GM18873 (cell line): ENCODE data around the gene SLC44A1.
"Not testable (repeated sequence)": the region's sequence is repeated elsewhere in the genome, so short reads cannot be mapped to it uniquely, and the experiment has no call there.

Experiments
- ATAC-seq: cut with Tn5 transposase; IDR thresholded peaks from one replicate; pipeline ENCODE4 v1.9.1; 2021; ENCODE audit warnings: mild to moderate bottlenecking, moderate library complexity, moderate number of reproducible peaks; ENCODE audit not compliant: unreplicated experiment, low FRiP score

The SLC44A1 gene

DNA sequence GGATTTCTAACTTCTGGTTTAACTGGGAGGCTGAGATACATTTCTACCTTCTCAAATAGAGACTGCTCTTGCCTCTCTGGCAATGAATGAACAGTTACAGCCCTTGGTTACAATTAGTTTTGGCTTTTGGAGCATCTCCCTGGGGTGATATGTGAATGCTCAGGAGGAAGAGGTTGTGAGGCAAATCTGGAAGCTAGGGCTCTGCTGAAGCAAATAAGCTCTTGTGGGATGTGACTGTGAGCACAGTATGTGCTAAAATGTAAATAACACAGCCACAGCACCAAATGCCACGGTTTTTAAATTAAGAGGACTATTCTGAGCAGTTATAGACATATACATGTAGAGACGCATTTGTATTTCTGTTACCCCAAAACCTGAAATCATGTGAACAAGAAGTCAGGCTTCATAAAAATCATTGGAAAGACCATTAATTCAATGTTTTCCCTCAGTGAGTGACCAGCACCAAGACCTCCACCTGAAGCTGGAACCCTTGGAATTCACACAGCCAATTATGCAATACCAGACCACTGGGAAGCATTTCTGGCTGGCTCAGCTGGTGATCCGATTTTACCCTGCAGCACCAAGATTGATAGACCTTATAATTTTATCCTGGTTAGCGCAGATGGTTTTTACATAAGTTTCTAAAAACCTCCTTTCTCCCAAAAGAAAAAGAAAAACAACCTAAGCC lies 3.0 kb upstream of the SLC44A1 start:
- no peak for ATAC-seq

DNA sequence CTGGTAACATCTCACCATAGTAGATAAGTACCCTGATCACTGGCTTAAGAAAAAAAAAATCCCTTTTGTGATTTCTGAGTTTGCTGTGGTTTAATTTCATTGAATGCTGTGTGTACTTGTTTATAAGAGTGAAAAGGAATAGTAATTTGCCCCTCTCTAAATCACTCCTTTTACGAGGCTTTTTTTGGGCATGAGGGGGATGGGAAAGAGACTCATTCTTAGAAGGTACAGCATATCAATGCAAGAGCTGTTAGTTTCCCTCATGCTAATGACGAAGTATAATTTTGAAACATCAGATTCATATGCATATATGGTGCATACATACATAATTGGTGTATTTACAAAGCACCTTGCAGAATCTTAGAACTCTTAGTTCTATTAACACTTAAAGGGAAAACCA lies 2.4 kb upstream of the SLC44A1 start:
- ATAC-seq = no peak

DNA sequence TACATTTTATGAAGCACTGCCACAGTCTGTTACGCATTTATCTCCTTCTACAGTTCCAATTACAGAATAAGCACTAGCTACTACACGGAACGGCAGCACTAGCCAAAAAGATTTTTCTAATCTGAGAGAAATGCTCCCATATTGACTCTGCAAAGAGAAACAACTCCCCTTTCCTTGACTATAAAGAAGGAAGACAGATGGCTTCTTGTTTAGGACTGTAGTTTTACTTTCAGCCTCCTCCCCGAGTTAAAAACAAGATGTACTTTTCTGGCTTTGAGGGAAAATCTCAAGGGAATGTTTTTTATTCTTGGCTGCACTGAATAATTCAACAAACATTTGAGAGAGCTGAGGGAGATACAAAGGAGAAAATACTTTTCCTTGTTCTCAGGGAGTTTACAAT lies 1.9 kb upstream of the SLC44A1 start:
- ATAC-seq = no peak

DNA sequence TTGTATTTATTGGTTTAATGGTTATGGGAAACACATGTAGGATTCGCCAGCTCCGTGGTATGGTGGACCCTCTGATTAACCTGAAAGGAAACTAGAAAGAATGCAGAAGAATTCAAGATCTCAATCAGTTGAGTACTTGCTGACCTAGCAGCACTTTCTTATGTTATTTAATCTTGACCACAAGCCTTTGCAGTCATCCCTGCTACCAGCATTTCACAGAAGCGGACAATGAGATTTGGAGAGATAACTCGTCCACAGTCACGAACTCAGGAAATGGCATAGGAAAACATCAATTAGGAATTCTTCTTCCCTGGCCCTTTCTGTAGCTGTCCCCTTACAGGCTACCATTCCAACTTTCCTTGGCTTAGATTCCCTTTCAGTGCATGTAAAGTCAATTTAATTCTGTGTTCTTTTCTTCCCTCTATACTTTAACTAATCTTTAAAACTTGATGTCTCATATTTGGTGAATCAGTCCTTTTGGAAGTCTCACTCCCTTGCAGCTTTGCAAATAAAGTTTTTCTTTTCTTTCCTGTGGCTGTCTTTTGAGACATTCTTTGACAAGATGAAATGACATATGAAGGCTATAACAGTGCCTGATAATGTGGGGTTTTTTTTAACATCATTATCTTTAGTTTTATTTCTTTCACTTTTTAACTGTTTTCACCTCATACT lies 1.3 kb upstream of the SLC44A1 start:
- ATAC-seq = no peak

DNA sequence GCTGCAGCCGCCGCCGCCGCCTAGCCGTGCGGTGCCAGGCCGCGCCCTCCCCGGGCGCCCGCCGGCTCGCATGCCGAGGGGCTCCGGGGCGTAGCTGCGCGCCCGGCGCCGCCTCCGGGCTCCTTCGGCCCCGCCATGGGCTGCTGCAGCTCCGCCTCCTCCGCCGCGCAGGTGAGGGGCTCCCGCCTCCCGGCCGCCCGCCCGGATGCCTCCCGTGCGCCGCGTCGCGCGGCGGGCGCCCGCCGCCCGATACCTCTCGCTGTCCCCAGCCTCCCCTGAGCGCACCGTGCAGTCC lies 230 bp downstream of the SLC44A1 start:
- ATAC-seq = peak; percentile 33

DNA sequence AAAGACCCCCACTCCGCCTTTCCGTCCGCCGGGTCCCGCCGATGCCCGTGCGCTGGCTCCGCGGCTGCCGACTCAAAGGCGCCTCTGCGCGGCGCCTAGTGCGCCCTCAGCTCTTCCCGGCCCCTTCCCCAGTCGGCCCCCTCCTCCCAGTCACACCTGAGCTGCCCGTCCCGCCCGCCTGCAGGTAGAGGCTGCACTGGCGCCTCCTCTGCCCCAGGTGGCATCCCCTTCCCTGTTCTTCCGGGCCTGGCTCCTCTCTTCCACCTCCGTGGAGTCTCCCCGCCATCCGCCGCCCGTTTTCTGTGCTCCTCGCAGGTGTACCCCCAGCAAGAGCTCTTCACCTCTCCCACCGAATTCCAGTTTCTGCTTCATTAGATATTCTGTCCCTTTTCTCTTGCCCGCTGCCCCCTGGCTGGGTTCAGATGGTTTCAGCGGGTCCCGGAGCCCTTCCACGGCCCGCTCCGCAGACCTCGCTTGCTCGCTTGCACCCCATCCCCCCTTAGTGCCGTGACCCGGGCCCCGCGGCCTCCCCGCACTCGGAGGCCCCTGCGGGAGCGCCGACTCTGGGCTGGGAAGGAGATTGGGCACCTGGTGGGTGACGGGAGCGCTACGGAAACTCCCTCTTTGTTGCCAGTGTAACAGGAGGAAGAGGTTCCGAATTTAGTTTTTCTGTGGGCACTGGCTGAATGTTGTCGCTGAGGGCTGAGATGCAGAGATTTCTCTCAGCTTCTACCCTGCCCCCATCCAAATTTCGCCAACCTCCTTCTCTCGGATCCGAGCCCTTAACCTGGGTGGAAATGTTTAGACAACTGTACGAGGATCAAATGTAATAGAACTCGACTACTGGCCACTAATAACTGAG lies 809 bp downstream of the SLC44A1 start:
- no peak for ATAC-seq

DNA sequence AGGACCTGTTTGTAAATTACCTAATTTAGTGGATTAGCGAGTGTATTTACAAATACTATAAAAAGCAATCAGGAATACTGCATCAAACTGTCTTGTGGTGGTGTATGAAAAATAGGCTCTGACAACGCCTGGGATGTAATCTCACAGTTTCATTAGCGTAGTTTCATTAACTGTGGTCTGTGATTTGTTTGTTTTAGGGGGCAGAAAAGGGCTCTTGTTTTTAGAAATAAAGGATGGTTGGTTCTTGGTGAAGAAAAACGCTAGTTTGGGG lies 1.4 kb downstream of the SLC44A1 start:
- no peak for ATAC-seq

DNA sequence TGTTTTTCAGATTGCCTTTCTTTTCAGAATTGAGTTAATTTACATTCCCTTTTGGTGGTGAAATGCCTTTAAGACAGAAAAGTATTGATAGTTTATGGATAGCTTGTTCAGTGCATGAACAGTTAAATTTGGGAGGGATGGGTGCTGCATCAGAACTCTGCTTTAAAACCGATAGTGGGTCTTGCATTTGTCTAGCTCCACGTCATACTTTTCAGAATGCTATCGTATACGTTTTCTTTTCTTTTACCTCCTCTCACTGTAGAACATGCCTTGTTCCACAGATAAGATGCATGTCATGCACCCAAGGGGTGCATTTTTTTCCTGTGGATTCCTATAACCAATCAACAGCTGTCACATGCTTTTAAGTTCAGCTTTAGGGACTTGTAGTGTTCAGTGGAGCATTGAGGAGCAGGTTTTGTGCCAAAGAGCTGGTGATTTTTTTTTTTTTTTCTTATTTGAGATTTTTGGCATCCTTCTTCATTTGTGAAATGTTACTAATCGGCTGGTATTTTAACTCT lies 2.3 kb downstream of the SLC44A1 start:
- ATAC-seq = no peak

DNA sequence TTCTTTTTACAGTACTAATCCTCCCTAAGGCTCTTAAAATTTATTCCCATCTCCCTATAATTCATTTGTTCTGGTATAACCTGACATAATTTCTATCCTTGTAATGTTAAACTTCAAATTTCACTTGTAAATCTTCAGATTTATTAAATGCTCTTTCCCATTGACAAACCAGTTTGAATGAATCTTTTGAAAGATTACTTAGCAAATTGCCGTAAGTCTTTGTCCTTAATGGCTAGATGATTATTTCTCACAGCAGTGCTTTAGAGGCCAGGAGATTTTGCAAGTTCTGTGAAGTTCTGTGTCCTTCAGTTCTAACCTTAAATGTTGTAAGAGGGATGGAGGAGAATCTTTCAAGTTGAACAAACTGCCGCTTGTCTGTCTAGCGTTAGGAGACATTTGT lies 4.2 kb downstream of the SLC44A1 start:
- no peak for ATAC-seq

DNA sequence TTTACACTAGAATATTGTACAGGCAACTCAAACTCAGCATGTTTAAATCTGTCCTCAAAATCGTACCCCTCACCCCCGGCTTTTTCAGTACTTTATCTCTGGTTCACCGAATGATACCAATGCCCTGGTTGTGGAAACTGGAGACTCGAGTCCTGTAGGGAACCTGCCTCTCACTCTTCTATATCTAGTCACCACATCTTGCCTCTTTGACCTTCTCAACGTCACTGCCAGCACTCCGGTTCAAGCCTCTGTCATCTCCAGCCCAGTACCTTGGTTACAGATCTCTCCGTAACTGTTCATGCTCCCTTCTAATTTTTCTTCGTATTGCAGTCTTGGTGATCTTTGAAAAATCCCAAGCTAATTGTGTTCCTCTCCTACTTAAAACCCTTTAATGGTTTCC lies 6.7 kb downstream of the SLC44A1 start:
- ATAC-seq = no peak

DNA sequence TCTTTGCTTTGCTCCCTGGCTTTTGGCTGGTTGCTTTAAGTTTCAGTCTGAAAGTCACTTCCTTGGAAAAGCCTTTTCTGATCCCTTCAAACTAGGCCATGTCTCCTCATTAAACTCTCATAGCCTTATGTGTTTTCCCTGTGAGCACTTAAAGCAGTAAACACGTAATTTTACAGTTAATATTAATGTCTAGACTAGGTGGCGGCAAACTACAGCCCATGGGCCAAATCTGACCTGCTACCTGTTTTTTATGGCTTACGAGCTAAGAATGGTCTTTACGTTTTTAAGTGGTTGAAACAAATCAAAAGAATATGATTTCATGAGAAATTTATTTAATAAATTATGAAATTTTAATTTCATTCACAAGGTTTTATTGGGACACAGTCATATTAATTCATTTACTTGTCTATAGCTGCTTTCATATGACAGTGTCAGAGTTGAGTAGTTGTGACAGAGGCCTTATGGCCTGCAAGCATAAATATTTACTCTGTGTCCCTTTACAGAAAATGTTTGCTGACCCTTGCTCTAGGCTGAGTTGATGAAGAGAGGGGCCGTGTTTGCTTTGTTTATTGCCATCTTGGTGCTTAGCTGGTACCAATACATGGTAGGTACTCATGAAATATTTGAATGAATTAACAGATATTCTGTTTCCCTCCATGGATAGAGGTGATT lies 7.4 kb downstream of the SLC44A1 start:
- no peak for ATAC-seq

DNA sequence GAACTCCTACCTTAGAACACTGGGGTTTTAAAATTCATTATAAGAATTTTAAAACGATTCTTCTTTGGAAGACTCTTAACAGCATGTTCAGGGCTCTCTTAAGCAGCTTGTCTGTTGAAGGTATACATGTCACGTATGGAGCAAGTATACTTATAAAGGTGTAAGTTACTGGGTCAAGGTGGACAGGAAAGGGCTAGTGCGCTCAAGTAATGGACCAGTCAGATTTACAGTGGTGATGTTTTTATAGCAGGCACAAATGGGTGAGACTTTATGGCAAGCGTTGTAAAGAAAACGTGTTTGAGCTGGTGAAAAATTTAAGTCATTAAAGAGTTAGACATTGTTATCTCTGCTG lies 7.9 kb downstream of the SLC44A1 start:
- ATAC-seq = no peak

DNA sequence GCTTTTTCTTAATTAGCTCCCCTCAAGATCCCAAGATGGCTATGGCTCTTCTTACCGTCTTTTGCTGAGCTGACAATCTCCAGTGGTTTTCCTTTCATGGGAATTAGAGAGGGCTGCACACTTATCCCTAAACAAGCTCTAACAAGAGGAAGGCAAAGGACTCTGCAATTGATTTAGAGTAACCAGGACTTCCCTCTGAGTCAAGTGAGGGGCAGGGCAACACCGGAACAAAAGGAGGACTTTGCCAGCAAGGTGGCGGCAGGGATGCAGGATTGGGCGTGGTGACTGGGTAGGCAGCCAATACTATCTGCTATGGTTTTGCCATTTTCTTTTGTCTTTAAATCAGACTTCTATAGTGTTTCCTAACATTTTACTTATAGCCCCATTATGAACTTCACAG lies 9.8 kb downstream of the SLC44A1 start:
- no peak for ATAC-seq

DNA sequence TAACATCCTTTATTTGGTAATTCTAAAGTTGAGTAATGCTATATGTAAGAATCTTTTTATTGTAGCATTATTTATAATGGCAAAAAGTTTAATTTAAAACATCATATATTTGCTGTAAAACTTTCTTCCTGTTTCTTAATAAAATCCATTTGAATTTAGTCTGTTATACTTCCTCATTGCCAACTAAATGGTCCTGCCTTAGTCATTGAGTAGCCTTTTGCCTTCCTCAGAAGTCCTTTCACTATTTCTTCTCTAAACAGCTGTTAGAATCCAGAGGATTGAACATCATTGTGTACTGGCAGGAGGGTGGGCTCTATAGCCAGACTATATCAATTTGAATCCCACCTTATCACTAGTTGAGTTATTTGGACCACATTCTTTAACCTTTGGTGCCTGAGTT lies 11.0 kb downstream of the SLC44A1 start:
- no peak for ATAC-seq

DNA sequence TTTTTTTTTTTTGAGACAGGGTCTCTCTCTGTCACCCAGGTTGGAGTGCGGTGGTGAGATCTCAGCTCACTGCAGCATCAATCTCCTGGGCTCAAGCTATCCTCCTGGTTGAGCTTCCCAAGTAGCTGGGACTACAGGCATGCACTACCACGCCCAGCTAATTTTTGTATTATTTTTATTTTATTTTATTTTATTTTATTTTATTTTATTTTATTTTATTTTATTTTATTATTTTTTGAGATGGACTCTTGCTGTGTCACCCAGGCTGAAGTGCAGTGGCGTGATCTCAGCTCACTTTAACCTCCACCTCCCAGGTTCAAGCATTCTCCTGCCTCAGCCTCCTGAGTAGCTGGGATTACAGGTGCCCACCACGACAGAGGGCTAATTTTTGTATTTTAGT lies 12.1 kb downstream of the SLC44A1 start:
- ATAC-seq = not testable (repeated sequence)

DNA sequence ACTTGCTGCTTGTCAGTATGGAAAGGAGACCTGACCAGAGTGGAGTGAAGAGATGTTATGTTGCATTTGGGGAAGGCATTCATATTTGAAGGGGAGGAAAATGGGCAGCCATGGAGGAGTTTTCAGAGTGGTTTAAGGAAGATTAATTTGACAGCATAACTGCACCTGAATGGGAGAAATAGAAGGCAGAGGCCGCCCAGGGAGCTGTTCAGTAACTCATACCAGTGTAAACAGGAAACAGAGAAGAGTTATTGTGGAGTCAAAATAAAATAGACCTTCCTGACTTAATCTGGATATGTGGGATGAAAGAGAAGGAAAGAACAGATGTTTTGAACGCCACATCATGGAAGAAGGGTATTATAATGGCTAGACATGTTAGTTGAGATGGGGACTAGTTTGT lies 13.4 kb downstream of the SLC44A1 start:
- ATAC-seq = no peak

DNA sequence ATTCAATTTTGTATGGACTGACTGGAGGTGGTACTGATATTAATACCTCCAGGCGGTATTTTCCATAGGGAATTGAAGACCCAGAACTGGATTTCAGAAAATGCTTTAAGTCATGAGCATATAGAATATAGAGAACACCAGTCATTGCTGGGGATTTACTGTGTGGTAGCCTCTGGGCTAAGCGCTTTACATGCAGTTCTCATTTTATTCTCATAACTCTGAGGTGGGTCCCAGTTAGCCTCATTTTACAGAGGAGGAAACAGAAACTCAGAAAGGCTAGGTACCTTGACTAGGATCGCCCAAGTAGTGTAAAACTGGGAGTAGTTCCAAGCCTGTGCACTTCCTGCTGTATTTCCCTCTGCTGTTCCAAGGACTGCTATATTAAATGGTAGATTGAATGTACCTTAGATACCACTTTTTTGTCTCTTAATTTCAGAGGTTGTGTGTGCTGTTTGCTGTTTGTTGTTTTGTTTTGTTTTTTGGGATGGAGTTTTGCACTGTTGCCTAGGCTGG lies 13.8 kb downstream of the SLC44A1 start:
- ATAC-seq = no peak

DNA sequence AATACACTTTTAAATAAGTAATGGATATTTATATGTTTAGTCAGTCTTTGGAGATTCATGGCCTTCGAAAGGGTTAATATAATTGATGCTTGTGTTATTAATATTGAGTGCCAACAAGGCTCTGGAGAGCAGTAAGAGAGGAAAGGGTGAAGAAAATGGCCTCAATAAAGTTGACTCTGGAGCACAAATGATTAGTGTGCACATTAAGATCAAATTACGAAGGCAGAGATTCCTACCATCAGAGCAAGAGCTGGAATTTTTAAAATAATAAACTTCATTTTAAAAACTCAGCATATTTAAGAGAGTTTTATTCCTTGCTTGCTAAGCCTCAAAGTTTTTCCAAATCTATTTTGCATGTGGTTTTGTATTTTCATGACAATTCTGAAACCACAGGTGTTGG lies 14.8 kb downstream of the SLC44A1 start:
- no peak for ATAC-seq

DNA sequence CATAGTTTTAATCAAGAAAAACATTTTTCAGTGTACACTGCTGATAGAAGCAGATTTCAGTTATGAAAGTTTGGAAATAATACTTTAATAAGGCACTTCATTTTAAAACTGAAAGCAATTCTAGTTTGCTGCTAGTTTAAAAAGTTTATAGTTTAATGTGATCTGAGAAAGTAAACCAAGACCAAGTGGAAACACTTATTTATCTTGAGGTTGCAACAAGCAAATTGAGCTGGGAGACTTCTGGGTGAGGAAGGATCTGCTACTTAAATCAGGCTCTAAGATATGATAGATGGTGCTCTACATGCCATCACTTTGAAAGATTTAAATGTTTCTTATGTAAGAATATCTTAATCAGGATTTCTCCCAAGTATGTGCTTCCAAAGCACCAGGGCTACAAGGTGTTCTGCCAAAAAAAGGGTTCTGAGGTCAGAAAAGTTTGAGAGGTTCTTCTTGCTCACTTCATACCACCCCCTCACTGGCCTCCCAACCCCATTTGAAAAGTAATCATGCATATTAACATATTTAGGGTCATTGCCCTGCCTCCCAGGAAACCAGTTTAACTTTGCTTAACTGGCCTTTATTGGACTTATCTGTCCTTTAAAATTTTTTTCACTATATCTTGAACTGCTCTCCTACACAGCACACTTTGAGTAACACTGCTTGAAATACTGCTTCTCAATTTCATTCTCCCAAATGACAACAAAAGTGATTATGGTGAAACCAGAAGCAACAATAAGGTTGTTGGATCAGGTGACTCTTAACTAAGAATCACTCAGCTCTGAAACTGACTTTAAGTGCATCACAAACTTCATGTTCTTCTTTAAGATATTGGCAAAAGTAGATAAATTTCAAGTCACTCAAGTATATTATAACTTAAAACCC lies 15.5 kb downstream of the SLC44A1 start:
- ATAC-seq = no peak

DNA sequence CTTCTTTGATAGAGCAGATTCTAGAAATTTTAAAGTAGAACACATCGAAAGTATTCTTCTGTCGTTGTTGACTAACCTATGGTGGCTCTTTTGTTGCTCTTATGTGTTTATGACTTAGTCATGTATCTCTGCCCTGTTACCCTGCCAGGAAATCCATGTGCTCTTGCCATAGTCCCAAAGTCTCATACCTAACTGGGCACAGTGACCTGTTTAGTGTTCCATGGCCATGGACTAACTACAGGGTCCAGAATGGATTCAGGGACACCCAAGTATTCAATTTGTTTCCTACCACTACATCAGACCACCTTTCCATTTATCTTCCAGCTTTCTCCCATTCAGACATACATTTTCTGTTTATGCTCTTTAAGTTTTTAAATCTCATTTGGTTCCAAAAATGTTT lies 18.0 kb downstream of the SLC44A1 start:
- no peak for ATAC-seq
